Smooth muscle cell of the brain vasculature (primary cell): ENCODE results near the gene KCNQ1.

Source experiments
- DNase-seq: peaks from one replicate; pipeline ENCODE4 v3.0.0-alpha.2; 2012; ENCODE audit warnings: low read depth, low spot score

KCNQ1 gene

DNA sequence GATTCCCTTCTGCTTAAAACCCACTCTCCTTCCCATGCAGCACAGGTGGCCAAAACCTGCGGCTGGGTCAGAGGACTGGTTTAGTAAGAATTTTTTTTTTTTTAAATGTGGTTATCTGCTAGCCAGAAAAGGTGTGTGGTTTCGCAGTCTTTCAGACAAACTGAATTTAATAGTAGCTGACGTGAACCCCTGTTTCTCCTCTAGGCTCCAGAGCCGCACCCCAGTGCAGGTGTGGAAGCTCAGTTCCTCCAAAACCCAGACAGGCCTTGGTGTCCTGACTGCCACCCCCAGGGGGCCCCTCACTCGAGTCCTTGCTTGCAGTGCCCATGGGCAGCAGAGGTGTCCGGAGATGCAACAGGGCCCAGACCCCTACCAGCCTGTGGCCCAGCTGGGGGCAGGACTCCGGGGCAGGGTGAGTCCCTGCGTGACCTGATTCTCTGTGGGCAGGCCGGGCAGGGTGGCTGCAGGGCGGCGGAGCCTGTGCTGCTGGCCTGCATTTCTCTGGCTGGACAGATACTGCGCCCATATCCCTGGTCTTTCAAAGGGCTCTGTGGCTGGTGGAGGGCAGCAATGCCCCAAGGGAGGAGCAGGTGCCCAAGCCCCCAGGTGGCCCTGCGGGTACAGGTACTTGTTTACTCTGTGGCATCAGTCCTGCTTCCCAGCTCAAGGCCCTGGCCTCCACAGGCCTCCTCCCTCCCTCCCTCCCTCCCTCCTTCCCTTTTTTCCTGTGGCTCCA lies 15.2 kb downstream of the KCNQ1 start:
- DNase-seq = no peak

DNA sequence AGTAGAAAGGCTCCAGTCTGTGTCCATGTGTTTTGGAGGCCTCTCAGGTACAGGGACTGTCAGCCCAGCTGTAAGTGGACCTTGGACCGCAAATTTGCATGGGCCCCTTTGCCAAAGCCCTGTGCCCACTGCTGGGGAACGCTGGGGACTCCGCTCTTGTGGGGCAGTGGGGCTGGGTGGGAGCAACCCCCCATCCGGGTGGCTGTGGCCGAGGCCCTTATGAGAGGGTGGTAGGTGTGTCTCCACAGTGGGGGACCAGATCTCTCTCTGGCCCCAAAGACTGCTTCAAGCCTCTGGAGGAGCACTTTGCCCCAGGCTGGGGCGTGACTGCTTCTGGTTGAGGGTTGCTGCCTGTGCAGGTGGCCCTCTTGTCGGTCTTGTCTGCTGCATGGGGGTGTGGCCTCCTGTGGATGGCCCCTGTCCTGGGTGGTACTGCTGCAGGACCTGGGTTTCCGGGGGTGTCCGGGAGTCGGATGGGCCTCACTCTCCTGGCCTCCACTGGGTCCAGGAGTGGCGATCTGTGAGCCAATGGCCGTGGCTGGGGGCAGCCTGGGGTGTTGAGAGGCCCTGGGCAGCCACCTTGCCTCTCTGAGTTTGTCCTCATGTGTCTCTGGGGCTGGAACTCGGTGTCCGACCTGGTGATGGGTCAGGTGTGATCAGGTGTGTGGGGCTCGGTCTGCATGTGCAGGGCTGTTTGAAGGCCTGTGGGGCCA lies 15.9 kb downstream of the KCNQ1 start:
- no peak for DNase-seq

DNA sequence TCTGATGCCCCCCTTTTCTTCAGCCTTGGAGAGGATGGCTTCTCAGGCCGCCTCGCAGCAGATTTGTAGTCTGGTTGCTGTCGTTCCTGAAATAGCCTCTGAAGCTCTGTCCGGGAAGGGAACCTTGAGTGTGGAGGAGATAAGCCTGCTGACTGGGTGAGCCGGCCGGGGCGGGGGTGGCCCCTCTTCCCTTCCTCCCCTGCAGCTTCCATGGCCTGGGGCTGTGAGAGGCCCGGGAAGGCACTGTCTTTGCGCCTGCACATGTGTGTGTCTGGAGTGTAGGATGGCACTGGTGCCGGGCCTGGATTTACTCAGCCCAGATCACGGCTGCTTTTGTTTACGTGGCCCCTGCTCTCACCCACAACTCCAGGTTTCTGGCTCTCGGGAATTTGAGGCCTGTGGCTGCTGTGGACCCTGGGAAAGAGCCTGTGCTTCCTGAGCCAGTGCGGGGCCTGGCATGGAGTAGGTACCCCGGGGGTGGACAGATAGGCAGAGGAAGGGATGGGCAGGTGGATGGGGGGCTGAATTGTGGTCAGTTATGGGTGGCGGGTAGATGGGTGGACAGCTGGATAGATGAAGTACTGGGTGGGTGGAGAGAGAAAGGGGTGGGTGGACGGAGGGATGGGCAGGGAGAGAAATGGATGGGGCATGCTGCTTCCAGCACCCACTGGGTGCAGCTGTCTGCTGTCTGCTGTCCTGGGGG lies 16.6 kb downstream of the KCNQ1 start:
- no peak for DNase-seq

DNA sequence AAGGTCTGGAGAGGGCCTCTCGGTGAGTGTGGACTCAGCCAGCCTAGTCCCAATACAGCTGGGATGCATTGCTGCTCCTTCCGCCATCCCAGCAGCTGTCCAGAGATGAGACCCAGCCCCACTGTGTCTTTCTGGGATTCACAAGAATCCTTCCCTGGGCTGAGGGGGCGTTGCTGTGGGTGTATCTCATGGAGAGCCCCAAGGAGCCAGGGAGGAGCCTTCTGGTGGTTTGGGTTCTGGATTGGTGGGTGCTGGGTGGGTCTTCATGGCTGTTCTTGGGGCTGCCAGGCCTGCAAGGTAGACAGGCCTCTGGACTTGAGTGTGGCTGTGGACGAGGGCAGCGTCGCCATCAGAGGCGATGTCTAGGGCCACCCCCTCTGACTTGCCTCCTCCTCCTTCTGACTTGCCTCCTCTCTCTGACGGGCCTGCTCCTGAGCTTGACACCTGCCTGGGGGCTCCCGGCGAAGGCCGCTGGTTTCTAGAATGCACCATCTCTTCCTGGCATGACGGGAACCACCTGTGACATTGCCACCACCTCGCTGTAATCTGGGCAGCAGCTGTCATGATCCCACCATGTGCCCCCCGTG lies 17.2 kb downstream of the KCNQ1 start:
- DNase-seq = no peak

DNA sequence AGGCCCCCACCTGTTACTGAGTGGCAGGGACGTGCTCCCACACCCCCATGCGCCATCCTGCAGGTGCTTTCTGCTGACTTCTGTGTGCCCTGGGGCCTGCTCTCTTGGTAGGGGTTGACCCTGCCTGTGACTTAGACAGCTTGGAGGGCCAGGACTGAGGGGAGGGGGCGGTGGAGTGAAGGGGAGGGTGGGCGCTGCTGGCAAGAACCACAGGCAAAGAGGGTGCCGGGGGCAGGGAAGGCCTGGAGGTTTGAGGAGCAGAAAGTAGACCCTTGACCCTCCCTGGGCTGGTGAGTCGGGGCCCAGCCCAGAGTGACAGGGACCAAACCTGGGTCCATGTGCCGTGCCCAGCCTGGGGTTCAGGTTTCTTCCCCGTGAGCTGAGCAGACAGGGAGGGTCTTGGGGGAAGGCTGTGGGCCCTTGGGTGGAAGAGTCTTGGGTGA lies 17.8 kb downstream of the KCNQ1 start:
- DNase-seq = no peak

DNA sequence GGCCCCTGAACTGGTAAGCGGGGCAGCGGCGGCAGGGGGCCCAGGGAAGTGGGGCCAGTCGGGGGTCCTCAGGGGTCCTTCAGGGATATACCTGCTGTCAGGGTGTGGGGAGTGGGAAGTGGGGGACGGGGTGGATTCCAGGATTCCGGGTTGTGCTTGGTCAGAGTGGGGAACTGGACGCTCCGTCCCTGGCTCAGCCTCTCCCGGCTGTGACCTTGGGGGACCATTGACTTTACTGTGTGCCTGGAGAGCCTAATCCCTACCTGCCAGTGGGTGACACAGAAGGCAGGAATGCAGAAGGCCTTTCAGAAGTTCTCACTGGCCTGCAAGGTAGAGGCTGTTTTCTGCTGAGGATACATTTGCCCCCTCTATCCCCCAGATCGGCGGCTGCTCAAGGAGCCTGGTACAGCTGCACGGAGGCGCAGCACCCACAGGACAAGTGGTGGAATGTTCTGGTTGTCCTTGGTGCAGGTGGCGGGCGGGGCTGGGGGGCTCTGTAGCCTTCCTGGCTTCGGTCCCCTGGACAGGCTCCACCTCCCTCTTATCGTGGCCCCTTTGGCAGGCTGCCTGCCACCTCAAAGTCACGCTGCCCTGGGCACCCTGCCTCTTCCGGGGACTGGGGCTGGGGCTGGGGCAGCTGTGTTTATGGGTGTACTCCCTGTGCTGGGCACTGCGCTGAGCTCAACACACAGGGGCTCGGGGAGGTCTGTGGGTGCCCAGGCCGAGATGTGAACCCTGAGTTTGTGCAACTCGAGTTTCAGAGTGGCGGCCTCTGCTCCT lies 18.4 kb downstream of the KCNQ1 start:
- DNase-seq = no peak

DNA sequence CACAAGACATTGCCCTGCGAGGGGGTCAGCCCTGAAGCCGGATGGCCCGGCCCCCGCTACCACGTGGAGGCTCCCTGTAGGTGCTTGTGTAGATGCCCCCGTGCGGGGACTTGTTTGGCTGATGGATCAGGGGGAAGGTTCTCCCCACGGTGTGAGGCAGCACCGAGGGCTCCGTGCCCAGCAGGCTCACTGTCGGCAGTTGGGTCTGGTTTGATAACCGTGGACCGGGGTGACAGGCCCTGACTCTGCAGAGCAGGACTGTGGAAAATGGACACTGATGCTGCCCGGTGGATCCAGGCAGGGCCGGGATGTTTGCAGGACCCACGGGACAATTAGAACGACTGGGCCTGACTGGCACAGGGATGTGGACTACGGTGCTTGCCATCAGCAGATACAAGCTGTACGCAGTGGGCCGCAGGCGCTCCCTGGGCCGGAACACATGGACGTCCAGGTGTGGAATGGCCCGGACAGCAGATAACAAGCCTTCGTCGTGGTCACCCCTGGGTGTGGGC lies 19.0 kb downstream of the KCNQ1 start:
- DNase-seq = no peak

DNA sequence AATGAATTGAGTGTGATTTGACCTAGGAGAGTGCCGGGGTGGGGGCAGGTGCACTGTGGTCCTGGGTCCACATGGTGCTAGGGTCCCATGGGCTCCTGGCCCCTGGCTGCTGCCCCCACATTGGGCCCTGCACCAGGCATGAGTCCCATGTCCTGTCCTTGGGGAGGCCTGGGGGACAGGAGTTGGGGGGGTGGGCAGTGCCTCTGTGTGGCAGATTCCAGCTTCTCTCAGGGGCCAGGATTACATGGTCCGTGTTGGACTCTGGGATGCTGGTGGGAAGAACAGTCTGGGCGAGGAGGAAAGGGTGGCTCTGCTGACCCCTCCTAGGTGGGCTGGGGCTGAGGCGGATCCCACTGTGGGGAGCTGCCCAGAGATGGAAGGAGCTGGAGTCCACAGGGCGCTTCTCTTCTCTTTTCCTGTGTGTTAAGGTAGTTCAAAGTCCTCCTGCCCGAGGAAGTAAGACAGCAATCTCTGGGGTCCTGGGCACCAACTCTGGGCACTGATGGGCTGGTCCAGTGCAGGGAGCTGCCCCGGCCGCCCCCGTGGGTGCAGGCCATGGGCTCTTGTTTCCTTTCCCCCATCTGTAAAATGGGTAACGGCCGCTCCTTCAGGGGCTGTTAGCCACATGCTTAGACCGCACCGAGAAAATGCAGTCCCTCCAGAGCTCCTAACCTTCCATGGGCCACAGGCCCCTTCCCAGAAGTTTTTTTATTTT lies 19.8 kb downstream of the KCNQ1 start:
- DNase-seq = no peak

DNA sequence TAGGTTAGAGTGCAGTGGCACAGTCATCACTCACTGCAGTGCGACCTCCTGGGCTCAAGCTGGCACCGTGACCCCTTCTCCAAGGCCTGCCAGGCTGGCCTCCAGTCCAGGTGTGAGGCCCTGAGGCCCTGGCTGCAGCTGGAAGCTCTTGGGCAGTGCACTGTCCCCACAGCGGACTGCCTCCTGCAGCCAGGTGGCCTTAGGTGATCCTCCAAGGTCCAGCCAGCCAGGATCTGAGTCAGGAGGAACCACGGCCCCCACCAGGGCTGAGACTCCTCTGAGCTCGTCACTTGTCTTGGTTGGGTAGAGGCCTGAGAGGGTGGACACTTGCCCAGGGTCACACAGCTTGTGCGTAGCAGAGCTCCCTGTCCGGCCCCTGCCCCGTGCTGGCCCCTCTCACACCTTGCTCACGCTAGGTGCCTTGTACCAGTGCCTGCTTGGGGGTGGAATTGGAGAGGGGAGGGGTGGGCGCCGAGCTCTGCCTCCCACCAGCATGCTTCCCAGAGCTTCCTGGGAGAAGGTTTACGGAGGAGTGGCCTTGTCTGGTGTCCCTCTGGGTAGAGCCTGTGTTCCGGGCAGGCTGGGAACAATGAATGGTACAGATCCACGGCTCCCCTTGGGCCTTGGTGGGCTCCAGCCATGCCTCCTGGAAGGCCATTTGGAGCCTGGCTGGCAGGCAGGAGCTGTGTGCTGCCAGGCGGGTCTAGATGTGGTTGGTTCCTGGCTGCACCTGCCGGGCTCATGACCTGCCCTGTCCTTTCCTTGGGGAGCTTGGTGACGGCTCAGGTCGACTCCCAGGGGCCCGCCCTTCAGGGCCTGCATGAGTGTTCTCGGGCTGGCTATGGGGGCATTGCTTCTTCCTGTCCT lies 20.6 kb downstream of the KCNQ1 start:
- DNase-seq = no peak

DNA sequence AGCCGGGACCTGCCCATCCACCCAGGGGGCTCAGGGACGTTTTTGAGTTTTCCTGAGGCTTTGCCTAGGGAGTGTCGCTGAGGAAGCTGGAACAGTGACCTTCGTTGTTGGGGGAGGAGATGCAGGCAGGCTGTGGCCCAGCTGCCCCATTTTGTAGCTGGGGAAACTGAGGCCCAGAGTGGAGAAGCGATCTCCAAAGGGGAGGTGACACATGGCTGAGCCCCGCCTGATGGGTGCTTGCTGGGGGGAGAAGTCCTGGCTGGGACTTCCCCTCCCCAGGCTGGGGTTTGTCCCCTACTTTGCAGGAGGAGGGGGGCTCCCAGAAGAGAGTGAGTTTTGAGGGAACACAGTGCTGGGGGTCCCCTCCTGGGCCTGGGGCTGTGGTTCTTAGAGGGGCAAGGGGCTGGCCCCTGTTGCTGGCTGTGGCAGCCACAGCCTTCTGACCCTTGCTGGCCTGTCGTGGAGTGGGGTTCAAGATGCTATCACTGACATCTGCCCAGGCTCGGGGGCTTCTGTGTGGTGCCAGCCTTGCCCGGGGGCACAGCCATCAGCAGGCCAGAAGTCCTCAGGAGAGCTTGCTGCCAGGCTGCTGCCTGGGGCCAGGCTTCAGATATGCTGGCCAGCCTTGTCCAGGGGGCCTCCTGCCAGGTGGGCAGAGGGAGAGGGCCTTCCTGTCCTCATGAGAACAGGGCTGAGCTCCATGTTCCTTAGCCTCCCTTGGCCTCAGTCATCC lies 21.4 kb downstream of the KCNQ1 start:
- no peak for DNase-seq

DNA sequence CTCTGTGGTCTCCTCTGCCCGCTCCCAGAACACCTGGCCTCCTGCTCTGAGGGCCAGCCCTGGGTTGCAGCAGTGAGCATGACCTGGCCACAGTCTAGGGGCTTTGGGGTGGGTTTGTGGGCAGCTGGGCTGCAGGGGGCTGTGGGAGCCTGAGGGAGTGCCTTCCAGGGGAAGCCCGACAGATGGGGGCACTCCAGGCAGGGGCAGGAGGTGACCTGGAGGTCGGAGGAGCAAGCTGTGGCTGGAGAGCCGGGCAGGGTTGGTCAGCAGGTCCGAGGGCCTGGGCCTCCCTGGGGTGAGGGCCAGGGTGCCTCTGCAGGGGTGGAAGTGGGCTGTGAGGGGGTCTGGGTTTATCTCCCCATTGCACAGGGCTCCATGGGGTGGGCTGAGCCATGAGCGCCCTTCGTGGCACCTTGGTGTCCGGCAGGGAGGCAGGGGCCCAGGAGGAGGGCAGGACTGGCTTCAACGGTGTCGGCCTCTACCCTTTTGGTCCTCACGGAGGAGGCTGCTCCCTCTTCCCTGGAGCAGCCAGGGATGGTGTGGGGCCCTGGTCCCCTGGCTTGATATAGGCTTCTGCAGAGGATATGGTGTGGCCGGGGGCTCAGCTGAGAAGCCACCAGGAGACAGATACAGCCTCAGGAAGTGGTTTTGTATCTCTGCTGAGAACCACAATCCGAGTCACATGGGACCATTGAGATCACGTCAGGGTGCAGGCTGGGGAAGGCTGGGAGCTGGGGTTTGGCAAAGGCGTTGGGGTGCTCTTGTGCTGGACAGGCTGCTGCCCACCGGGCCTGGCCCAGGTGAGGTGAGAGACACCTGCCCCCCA lies 22.3 kb downstream of the KCNQ1 start:
- DNase-seq = no peak

DNA sequence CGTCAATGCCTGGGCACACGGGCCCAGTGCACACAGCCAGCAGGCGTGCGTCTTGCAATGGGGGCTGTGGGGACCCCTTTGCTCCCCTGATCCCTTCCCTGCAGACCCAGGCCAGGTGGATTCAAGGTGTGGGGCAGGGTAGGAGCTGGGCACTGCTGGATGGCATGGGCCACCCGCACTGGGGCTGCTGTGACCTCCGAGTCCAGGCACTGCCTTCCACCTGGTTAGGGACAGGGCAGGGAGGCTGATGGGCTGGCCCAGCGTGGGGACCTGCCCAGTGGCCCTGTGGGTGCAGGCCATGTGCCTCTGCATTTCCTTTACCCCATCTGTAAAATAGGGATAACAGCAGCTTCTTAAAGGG lies 22.9 kb downstream of the KCNQ1 start:
- DNase-seq = no peak

DNA sequence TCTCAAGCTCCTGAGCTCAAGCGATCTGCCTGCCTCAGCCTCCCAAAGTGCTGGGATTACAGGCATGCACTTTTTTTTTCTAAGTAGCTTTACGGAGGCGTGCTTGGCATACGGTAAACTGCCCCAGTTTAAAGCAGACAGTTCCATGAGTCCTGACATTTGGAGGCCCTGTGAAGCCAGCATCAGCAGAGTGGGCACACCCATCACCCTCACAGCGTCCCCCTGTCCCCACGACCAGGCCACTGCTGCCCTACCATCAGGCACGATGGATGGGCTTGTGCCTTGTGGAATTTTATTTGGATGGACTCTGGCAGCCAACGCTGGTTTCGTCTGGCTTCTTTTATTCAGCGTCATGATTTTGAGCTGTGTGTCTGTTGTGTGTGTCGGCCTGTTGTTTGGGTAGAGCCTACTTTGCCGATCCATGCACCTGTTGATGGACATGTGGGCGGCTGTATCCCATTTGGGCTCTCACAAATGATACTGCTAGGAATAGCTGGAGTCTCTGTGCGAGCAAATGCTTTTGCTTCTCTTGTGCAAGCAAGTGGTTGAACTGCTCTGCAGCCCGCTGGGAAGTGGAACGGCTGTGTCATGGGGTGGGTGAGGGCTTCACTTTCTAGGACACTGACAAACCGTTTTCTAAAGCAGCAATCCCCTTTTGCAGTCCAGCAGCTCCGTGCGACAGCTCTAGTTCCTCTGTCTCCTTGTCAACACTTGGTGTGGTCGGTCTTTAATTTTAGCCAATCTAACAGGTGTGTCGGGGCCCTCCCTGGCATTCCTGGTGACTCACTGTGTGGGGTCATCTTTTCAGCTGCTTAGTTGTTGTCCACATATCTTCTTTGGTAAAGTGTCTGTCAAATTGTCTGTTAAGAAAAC lies 23.8 kb downstream of the KCNQ1 start:
- DNase-seq = no peak

DNA sequence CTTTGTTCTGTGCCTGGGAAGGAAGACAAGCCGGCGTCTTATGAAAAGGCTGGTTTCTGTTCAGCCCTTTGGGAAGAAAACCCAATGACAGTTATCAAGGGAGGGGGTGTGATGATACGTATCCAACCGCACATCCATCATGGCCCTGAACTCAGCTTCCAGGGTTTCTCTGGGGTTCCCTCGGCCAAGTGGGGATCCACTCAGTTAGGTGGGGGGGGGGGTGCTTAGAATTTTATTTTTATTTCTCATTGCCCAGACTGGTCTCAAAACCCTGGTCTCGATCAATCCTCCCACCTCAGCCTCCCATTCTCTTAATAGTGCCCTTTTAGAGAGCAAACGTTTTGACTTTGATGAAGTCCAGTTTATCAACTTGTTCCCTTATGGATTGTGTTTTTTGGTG lies 25.7 kb downstream of the KCNQ1 start:
- DNase-seq = no peak

DNA sequence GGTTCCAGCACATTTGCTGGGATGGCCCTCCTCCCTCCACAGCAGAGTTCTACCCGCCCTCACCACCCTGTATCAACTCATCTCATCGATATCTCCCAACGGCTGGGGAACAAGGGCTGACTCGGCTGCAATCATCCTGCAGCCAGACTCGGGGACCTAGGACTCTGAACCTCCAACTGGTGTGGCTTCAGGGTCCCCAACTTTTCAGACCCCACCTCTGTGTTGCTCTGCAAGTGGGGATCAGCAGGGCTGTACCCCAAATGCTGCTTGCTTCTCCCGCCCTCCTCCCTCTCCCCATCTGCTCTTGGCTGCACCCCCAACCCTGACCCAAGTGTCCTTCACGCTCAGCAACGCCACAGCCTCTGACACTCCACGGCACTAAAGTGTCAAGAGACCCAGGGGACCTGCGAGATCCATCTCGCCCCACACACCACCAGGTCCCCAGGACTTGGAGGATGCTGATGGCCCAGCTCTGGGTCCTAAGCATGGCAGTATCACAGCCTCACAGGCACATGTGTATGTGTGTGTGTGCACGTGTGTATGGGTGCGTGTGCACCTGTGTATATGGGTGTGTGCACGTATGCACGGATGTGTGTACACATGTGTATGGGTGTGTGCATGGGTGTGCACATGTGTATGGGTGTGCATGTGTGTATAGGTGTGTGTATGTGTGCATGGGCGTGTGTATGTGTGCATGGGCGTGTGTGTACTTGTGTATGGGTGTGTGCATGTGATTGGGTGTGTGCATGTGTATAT lies 26.4 kb downstream of the KCNQ1 start:
- no peak for DNase-seq

DNA sequence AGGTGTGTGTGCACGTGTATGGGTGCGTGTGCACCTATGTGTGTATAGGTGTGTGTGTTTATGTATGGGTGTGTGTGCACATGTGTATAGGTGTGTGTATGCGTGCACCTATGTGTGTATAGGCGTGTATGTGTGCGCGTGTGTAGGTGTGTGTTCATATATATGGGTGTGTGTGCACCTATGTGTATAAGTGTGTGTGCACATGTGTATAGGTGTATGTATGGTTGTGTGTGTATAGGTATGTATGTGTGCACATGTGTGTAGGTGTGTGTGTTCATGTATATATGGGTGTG lies 26.9 kb downstream of the KCNQ1 start:
- DNase-seq = no peak
